Keratinocyte (primary cell): ENCODE data around the gene CD34.

Experiments
- EZH2 ChIP-seq: IDR thresholded peaks from one replicate; pipeline ENCODE4 v1.6.1; 2012; ENCODE audit warnings: inconsistent platforms, mild to moderate bottlenecking, low read length, moderate library complexity
- TF ChIP-seq, protein P1 (sequence below), 3 experiments: IDR thresholded peaks in 1 of 3; conservative IDR thresholded peaks in 1 of 3; optimal IDR thresholded peaks in 1 of 3; 2 replicates in 2 of 3; 3 replicates in 1 of 3; pipeline versions ENCODE3 to v1.5.1; 2011; ENCODE audit warnings: low read length in 3 of 3, mild to moderate bottlenecking in 3 of 3, moderate library complexity in 2 of 3, control low read depth in 1 of 3, inconsistent platforms in 1 of 3; ENCODE audit not compliant: insufficient read depth in 2 of 3; ENCODE audit errors: extremely low read depth in 1 of 3

DNA sequence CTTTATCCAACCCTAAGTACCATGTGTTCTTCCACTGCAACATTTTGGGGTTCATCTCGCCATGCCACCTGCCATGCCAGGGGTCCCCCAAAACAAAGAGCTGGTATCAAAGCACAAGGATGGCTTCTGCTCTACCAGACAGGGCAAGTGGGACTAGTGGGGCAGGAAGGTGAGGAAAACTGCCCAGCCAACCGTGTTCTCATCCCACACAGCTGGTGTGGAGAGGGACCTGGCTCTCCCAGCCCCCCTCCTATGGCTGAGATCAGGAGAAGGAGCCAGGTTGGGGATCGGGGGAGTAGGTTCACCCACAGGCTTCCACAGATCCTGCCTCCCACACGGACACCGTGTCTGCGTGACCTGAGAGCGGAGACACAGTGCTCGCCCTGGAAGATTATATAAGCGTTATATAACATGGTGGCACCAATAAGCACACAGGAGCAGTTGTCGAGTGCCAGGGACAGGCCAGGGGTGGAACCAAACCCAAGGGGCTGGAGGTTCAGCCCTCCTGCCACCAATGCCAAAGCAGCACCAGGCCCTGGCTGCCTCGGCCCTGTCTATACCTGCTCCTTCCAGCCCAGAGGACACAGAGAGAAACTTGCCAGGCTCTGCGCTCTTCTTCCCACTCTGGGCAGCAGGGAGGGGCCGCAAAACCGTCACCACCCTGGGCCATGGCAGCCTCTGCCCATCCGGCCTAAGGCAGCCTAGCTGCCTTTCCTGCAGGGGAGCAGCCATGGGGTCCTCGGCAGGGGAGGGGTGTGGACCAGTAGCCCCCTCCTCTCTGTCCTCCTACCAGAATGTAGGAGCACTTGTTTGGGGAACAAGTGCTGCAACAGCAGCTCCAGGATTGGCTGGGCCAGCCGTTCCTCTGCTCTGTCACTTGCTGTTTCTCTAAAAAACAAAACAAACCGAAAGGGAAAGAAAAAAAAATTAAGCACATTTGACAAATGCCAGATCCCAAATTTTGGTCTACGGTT is 43.5 kb downstream of the CD34 start:
- TF ChIP-seq, protein P1, sequence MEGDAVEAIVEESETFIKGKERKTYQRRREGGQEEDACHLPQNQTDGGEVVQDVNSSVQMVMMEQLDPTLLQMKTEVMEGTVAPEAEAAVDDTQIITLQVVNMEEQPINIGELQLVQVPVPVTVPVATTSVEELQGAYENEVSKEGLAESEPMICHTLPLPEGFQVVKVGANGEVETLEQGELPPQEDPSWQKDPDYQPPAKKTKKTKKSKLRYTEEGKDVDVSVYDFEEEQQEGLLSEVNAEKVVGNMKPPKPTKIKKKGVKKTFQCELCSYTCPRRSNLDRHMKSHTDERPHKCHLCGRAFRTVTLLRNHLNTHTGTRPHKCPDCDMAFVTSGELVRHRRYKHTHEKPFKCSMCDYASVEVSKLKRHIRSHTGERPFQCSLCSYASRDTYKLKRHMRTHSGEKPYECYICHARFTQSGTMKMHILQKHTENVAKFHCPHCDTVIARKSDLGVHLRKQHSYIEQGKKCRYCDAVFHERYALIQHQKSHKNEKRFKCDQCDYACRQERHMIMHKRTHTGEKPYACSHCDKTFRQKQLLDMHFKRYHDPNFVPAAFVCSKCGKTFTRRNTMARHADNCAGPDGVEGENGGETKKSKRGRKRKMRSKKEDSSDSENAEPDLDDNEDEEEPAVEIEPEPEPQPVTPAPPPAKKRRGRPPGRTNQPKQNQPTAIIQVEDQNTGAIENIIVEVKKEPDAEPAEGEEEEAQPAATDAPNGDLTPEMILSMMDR (optimal IDR thresholded peaks at IDR 0.05 in 1 of 3, IDR thresholded peaks at IDR 0.05 in 1 of 3, conservative IDR thresholded peaks at IDR 0.05 in 1 of 3; ENCODE audit: extremely low read depth in 1 of 3, insufficient read depth in 2 of 3, low read length in 3 of 3) = no peak
- no peak for TF ChIP-seq EZH2
